Left lobe of liver (tissue), 2 donors: ENCODE measurements around the gene COL23A1. TPM values are rescaled to one million over a fixed set of nuclear protein-coding genes. Genes with fewer than 3 reads are reported as not detected.
"Not testable (repeated sequence)": the region's sequence is repeated elsewhere in the genome, so short reads cannot be mapped to it uniquely, and the experiment has no call there.

Source experiments
- ATAC-seq: fragments of 200-7000 bp; cut with Tn5 transposase; one replicate; pipeline ENCODE4 v1.9.1; 2020; ENCODE audit warnings: mild to moderate bottlenecking, moderate library complexity
- DNase-seq: peaks from one replicate; pipeline ENCODE4 v3.0.0-alpha.2; 2020; ENCODE audit warnings: low spot score
- total RNA-seq: library from RNA; stranded (reverse); gene quantifications from one replicate; pipeline ENCODE4 v1.2.1, GENCODE V29; 2021
- donor health status: DM: no; HTN: no; CAD: no; lungs with moderate emphysema.
- donor health status: DM: no; HTN: yes; CAD: no.

Gene COL23A1
- total RNA-seq, 1 donor from 2014 or later = 1.2 TPM

DNA sequence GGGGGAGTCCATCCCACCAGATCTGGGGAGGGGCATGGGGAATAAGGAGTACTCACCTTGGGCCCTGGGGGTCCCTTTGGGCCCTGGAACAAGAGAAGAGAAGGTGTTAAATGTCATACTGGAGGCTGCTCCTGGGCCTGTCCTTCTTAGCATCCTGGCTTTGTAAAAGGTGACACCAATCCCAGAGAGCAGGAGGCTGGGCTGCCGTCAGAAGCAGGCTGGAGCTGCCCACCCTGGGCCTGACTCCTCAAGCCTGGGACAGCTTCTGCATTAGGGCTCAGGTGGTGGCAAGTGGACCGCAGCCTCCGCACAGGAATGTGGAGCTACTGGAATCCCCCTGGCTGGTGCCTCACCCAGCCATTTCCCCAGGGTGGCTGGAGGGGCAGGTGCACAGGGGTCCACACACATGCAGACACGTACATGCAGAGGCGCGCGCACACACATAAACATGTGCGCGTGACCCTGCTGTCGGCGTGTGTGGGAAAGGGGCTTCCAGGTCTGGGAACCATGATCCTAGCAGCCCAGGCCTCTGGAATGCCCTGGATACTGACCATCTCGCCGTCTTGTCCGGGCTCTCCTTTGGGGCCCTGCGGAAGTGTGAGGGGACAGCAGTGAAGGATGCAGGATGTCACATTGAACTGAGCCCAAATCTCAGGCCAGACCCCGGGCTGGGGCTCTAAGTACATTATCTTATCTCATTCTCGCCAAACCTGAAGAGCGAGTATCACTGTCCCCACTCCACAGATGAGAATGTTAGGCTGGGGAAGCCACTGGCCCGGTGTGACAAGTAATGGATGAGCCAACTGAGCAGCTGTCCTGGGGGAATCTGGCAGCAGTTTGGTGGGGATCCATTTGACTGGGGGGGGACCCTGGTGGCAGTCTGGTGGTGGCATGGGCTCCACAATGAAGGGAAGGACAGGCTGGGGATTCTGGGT, 328.3 kb downstream of the COL23A1 start:
- ATAC-seq = no peak
- DNase-seq = no peak

DNA sequence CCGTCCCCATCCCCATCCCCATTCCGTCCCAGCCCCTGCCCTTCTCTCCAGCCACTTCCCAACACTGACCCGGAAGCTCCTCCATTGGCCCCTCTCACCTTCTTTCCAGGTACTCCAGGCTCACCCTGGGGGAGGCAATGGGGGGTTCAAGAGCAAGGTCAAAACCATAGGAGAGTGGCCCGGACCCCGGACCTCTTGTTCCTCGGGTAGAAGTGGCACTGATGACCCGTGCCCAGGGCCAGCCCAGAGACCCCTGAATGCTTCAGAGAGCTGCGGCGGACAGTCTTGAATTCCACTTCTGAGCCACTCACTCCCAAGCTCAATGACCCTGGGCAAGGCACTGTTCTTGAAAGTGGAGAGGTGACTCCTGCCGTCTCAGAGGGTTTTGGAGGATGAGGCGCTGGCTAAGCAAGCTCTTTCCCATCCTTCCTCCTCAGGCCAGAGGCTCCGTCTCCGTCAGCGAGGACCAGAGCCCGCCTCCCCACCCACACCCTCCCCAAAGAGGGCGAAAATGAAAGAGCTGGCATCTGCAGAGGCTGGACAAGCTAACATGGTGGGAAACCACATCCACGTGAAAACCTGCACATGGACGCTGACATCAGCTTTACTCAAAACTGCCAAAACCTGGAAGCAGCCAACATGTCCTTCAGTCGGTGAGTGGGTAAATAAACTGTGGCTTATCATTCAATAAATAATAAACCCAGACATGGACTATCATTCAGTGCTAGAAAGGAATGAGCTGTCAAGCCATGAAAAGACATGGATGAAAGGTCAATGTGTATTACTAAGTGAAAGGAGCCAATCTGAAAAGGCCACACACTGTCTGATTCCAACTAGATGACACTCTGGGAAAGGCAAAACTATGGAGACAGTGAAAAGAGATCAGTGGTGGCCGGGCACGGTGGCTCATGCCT, 330.3 kb downstream of the COL23A1 start:
- DNase-seq (no peak), ATAC-seq (peak; percentile 66)

DNA sequence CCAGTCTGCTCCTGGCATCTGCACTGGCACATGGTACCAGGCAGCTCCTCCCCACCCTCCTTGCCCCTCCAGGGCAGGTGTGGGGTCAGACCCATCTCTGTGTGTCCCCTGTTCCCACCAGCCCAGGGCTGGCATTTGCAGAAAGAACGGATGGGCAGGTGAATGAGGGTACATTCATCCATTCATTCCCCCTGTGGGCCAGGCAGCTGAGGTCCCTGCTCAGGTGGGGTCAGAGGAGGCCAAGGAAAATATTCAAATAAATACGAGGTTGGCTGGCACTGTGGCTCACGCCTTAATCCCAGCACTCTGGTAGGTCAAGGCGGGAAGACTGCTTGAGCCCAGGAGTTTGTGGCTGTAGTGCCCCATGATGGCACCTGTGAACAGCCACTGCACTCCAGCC, 332.5 kb downstream of the COL23A1 start:
- no peak for DNase-seq
- no peak for ATAC-seq

DNA sequence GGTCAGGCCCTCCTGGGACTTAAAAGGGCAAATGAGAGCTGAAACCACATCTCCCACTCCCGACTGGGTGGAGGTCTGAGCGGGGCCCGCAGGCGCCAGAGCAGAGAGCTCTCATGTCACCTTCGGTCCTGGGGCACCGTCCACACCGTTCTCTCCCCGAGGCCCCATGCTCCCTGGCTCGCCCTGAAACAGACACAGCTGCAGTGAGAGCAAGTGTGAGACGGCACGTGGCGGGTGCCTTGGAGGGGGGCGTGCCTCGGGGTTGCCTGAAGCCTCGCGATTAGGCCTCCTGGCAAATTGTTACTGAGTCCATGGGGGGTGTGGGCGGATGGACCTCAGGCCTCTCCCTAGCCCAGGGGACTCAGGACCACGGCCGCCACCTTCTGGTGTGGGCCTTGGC, 333.4 kb downstream of the COL23A1 start:
- no peak for ATAC-seq
- DNase-seq = no peak

DNA sequence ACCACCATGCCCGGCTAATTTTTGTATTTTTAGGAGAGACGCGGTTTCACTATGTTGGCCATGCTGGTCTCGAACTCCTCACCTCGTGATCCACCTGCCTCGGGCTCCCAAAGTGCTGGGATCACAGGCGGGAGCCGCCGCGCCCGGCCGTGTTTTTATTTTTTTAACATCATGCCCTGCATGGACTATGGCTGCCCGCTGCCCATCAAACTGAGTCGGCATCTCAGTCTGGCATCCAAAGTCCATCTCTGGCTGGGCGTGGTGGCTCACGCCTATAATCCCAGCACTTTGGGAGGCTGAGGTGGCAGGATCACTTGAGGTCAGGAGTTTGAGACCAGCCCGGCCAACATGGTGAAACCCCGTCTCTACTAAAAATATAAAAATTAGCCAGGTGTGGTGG, 336.6 kb downstream of the COL23A1 start:
- not testable (repeated sequence) for DNase-seq, ATAC-seq

DNA sequence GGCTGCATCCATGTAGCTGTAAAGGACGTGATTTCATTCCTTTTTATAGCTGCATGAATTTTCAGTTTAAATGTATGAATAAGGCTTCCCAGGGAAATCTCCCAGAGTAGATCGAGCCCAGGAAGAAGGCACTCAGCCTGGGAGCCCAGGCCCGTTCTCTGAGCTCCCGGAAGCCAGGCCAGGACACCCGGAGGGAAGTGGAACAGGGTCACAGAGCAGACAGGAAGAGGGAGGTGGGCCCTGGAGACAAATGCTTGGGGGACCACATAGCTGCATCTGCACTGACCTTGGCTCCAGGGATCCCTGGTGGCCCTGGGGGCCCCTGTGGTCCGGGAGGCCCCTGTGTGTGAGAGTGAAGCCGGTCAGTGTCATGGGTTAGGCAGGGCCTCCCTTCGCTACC, 337.9 kb downstream of the COL23A1 start:
- DNase-seq = no peak
- no peak for ATAC-seq

DNA sequence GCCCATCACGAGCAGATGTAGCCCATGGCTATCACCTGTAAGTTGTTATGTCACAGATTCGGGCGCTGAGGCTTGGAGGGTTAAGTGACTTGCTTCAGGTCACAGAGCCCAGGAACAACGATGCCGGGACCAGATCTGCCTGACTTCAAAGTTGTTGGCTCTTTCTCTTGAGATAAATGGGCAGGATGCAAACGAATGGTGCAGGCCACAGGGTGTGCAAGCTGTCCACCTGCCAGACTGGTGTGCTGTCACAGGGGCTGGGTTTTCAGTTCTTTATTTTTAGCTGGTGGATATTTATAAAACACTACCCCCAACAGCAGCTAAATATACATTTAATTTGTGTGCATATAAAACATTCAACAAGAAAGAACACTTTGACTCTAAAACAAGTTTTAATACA, 339.9 kb downstream of the COL23A1 start:
- ATAC-seq (no peak), DNase-seq (no peak)

DNA sequence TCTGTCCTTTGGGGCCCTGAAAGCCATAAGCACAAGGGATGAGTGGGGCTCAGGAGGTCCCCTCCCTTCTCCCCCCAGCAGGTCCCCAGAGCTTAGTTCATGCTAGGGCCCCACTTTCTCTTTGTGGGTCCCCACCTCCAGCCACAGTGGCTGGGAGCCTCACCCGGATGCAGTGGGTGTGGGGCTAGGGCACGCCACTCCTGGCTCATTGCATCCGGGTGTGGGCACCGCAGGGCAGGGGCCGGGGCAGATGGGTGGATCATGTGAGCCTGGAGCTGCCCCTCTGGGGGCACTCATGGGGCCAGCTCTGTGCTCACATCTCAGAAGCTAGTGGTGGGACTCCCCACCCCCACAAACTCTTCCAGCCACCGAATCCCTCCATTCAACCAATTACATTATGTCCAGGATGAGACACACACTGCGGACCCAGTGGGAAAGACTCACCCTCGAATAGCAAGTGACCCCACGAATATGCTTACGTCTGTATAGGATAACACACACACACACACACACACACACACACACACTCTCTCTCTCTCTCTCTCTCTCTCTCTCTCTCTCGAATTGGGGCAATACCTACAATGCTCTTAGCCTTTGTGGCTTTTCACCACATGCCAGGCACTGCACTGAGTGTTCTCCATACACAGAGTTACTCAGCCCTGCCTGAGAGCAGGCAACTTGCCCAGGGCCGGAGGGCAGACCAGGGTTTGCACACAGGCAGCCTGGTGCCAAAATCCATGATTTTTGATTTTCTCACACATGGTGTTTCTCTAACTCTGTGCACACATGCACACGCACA, 340.8 kb downstream of the COL23A1 start:
- ATAC-seq = peak; percentile 97
- peak; percentile 81 for DNase-seq

DNA sequence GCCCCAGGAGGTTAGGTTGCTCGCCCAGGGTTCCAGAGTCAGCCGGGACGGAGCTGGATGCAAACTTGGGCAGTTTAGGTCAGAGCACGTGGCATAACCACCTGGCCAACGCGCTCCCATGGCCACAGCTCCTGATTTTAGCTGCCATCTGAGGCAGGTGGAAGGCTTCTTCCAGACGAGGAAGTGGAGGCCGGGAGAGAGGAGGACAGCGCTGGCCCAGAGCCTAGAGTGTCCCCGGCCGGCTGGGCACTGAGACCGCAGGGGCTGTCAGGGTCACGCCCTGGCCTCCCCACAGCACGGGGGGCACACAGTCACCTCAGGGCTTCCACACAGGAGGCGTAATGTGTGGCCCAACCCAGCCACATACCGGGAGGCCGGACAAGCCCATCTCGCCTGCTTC, 341.4 kb downstream of the COL23A1 start:
- DNase-seq (no peak), ATAC-seq (no peak)

DNA sequence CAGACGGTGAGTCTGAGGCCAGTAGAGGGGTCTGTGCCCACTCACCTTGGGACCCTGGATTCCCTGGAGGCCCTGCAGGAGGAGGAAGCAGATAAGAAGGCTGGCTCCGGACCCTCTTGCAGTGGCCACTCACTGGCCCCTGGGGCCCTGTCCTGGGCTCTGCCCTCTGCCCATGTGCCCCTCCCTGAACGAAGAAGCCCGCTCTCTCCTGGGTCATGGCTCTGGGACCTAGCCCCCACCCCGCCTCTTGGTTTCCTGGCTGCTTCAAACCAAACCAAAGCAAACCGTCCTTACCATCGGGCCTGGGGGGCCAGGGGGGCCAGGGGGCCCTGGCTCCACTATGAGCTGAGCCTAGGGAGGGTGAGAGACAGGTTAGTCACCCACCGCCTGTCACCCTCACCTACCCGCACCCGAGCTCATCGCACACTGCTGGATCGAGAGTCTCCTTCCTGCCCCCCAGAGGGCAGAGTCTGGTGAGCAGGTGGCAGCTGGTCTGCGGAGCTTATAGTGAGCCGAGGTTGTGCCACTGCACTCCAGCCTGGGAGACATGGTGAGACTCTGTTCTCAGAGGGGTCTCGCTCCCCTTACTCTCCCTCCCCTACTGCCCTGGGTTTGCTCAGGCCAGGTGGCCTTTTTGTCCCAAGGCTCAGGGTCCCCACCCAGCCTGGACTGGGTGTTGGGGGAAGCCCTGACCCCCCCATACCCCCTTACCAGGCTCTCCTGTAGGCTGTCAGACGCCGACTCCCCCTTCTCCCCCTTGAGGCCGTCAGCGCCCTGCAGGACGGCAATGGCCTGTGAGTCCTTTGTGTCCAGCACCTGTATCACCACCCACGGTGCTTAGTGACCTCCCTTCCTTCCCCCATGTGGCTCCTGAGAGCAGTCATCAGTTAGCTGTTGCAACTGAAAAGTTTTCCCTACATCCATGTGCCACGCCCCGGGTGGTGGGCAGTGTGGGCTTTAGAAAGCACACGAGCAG, 342.4 kb downstream of the COL23A1 start:
- DNase-seq (no peak), ATAC-seq (no peak)

DNA sequence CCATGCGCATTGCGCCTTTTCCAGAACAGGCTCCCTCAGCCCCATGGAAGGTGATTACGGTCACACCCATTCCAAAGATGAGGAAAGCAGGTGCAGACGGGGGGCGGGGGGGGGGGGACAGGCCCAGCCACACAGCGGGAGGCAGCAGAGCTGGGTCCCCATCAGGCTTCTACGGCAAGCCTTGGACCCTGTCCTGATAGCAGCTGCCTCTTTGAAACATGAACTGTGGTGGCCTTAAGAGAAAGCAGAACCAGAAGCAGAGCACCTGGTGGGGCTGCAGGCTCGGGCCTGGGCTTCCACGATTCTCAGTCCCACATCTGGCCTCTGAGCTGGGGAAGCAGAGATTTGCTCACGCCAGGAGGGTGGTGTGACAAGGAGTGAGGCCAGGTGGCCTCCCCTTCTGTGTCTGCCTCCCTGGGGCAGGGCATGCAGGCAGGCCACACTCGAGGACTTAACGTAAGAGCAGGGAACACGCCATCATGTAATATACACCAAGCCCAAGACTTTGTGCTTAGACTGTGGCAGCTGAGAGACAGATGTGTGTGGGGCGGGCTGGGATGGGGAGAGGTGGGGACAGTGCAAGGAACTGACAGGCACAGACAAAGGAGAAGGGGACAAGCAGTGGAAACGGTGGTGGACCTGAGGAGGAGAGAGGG, 343.4 kb downstream of the COL23A1 start:
- DNase-seq = no peak

DNA sequence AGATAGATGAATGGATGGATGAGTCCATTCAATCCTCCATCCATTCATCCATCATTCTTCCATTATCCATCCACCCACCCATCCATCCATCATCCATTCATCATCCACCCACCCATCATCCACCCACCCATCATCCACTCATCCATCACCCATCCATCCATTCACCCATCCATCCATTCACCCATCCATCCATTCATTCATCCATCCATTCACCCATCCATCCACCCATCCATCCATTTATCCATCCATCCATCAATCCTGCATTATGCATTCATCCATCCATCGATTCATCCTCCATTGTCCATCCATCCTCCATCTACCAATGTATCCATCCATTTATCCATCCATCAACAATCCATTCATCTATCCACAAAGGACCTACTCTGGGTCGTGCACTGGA, 344.8 kb downstream of the COL23A1 start:
- DNase-seq (no peak), ATAC-seq (no peak)

More for the DNA sequence above, 343.4 kb downstream of the COL23A1 start:
- ATAC-seq = no peak

DNA sequence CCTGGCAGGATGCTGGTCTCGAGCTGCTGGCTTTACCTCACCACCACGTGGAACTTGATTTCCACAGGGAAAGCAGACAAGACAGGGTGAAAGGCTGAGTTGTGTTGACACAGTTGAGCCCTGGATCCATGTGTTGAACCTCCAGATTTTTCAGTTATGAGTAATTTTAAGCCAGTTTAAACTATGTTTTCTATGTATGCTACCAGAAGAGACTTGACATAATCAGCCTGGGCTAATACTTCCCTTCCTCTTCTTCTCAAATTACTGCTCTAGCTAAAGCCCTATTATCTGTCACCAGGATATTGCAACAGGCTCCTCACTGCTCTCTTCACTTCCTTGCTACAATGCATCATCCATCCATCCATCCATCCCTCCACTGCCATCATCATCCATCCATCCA, 345.6 kb downstream of the COL23A1 start:
- ATAC-seq (no peak), DNase-seq (no peak)

DNA sequence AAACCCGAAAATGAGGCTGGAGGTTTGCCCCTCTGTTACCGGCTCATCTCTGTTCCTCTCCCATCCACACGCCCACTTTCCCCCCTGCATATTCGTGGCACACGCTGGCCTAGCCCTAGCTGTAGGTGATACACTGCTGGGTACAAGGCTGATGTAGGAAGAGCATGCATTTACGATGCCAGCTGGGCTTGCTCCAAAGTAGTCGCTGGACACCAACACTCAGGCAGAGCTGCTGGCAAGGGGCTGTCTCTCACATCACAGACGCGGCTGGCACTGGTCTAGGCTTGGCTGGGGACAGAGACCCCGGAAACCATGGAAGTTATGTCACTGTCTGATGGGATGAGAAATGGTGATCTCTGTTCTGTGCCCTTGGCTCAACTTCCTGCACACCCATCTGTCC, 347.8 kb downstream of the COL23A1 start:
- ATAC-seq (no peak), DNase-seq (no peak)

DNA sequence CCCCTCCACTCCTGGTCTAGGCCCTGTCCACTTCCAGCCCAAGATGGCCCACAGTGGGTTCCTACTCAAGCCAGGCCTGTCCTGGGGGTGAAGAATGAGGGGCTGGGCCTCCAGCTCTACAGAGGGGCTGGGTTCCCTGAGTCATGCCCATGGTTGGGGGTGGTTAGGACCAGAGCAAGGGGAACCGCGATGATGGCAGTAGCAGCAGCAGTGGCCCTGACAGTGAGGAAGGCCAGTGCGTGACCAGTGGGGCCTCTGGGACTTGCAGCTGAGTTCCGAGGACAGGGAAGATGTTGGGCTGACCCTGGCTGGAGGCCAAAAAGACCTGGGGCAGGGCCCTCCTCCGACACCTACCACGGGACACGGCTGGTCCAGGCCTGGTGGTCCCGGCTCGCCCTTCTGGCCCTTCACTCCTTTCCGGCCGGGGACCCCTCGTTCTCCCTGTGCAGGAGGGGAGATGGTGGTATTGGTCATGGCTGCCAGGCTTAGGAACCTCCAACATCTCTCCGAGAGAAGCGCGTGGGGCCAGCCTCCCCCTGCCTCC, 348.4 kb downstream of the COL23A1 start:
- ATAC-seq = no peak
- no peak for DNase-seq

DNA sequence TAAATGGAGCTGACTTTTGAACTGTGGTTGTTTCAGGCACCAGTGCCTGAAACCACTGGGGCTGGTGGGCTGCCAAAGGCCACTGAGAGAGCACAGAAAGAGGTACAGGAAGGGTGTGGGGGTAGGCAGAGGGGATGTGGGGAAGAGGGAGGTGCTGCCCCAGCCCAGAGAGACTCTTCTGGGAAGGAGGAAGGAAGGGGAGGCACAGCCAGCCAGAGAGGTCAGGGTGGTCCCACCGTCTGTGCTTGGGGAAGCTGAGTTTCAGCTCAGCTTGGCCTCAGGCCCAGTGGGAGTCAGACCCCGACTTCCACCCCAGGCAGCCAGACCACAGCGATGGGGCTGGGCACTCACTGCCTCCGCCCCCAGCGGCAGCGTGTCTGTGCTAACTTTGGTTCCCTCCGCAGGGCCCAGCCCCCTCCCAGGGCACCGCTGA, 348.9 kb downstream of the COL23A1 start:
- ATAC-seq (no peak), DNase-seq (no peak)

DNA sequence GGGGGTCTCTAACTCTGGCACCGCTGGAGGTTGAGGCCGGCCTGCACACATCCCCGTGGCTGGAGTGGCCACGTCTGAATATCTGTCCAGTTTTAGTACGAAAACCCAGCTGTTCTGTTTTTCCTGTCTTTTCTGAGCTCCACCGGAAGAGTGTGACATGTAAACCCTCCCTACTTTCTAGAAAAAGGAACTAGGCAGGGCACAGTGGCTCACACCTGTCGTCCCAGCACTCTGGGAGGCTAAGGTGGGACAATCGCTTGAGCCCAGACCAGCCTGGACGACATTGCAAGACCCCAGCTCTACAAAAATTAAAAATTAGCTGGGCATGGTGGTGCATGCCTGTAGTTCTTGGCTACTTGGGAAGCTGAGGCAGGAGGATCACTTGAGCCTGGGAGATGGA, 349.4 kb downstream of the COL23A1 start:
- DNase-seq (no peak), ATAC-seq (no peak)

DNA sequence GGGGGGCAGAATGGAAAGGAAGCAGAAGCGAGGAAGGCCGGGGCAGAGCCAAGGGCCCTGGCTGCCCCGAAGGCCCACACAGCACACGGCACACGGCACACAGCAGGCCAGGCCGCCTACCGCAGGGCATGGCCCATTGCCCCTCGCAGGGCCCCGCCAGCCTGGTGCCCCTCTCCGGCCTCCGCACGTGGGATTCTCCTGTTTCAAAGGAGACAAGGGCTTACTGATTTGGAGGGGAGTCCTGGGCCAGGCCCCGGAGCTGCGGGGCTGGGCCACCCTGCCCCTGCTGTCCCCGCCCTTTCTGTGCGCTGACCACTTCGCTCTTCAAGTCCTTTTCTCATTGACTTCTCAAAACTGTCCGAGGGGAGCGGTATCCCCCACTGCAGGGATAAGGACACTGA, 349.9 kb downstream of the COL23A1 start:
- ATAC-seq (no peak), DNase-seq (no peak)
